GM23338 (cell line): ENCODE results near the gene MCC.

Experiments
- CREB1 ChIP-seq: fragments of 250-450 bp; sonication (Bioruptor Pico); IDR thresholded peaks from 2 replicates; pipeline ENCODE4 v1.5.0; 2020; ENCODE audit warnings: low read depth, mild to moderate bottlenecking, moderate library complexity
- CTCF ChIP-seq, 2 experiments: fragments of 200-600 bp in 1 of 2; sonication (generic) in 1 of 2; conservative IDR thresholded peaks; 2 replicates each; pipeline versions ENCODE4 v1.5.1 to v1.6.1; 2016 to 2017; ENCODE audit warnings: antibody characterized with exemption in 2 of 2, low read depth in 2 of 2, mild to moderate bottlenecking in 2 of 2, moderate library complexity in 1 of 2
- EZH2 ChIP-seq: fragments of 200-600 bp; sonication (generic); IDR thresholded peaks from one replicate; pipeline ENCODE4 v1.8.0; 2017; ENCODE audit warnings: antibody characterized with exemption, mild to moderate bottlenecking, low read depth; ENCODE audit not compliant: unreplicated experiment
- EZH2phosphoT487 ChIP-seq: fragments of 200-600 bp; sonication (generic); IDR thresholded peaks from one replicate; pipeline ENCODE4 v1.8.1; 2018; ENCODE audit warnings: antibody characterized with exemption; ENCODE audit not compliant: unreplicated experiment
- JUNB ChIP-seq: IDR thresholded peaks from one replicate; pipeline ENCODE4 v1.6.1; 2016; ENCODE audit warnings: antibody characterized with exemption; ENCODE audit not compliant: unreplicated experiment
- POLR2AphosphoS5 ChIP-seq: IDR thresholded peaks from 2 replicates; pipeline ENCODE4 v1.6.1; 2016; ENCODE audit warnings: antibody characterized with exemption, low read depth
- REST ChIP-seq: IDR thresholded peaks from one replicate; pipeline ENCODE4 v1.6.1; 2018; ENCODE audit warnings: antibody characterized with exemption; ENCODE audit not compliant: unreplicated experiment
- ZNF114 ChIP-seq: fragments of 250-450 bp; sonication (Bioruptor Pico); IDR thresholded peaks from 2 replicates; pipeline ENCODE4 v1.5.0; 2020; ENCODE audit warnings: mild to moderate bottlenecking, moderate library complexity
- ZNF331 ChIP-seq: fragments of 250-450 bp; sonication (Bioruptor Pico); IDR thresholded peaks from 2 replicates; pipeline ENCODE4 v1.5.0; 2020; ENCODE audit warnings: low read depth, mild to moderate bottlenecking, moderate library complexity

GRCh38 chr5:113060408-113061025 lies 427.7 kb downstream of the MCC start:
- TF ChIP-seq JUNB (no peak), EZH2 (no peak), CTCF (conservative IDR thresholded peaks at IDR 0.05; ENCODE audit: low read depth in 2 of 2) (no peak), ZNF114 (CRISPR knock-in tag) (no peak), POLR2AphosphoS5 (no peak), REST (no peak), ZNF331 (CRISPR knock-in tag) (no peak), CREB1 (no peak), EZH2phosphoT487 (no peak)
